Keratinocyte (primary cell): ENCODE data around the gene CACNA1H. TPM values are rescaled to one million over a fixed set of nuclear protein-coding genes. Genes with fewer than 3 reads are reported as not detected.
"Not testable (repeated sequence)": the region's sequence is repeated elsewhere in the genome, so short reads cannot be mapped to it uniquely, and the experiment has no call there.

ENCODE experiments used
- DNase-seq: peaks from one replicate; pipeline ENCODE4 v3.0.0-alpha.2; 2011; ENCODE audit warnings: low read depth, missing footprints, low spot score
- FAIRE-seq: peaks from 2 replicates; lab custom pipeline; 2011; peaks lifted over from hg19 to GRCh38; lab: Jason Lieb, UNC
- H2AFZ ChIP-seq: 2 replicates; pipeline ENCODE4 v1.6.0; 2012; ENCODE audit warnings: low read length, control low read depth, inconsistent platforms; ENCODE audit not compliant: control insufficient read depth
- H3K27ac ChIP-seq: 2 replicates; pipeline ENCODE4 v1.5.1; 2011; ENCODE audit warnings: low read length; ENCODE audit not compliant: control insufficient read depth, insufficient read depth
- H3K27me3 ChIP-seq: 3 replicates; pipeline ENCODE4 v1.6.0; 2011; ENCODE audit warnings: low read length; ENCODE audit not compliant: control insufficient read depth, insufficient read depth; ENCODE audit errors: extremely low read depth
- H3K36me3 ChIP-seq, 2 experiments: 2 replicates in 1 of 2; 3 replicates in 1 of 2; pipeline ENCODE4 v1.5.1; 2011; ENCODE audit warnings: low read length in 2 of 2, mild to moderate bottlenecking in 1 of 2; ENCODE audit not compliant: control insufficient read depth in 2 of 2, insufficient read depth in 2 of 2; ENCODE audit errors: extremely low read depth in 1 of 2
- H3K4me1 ChIP-seq: 3 replicates; pipeline ENCODE4 v1.5.1; 2011; ENCODE audit warnings: low read length; ENCODE audit not compliant: control insufficient read depth, insufficient read depth; ENCODE audit errors: extremely low read depth
- H3K4me2 ChIP-seq: 3 replicates; pipeline ENCODE4 v1.6.0; 2011; ENCODE audit warnings: low read depth, low read length; ENCODE audit not compliant: control insufficient read depth, insufficient read depth; ENCODE audit errors: extremely low read depth
- H3K4me3 ChIP-seq, 3 experiments: fragments of 200-600 bp in 1 of 3; sonication (generic) in 1 of 3; 2 replicates in 2 of 3; 3 replicates in 1 of 3; pipeline ENCODE4 v1.5.1; 2011 to 2016; ENCODE audit warnings: low read length in 3 of 3, mild to moderate bottlenecking in 3 of 3, control low read depth in 2 of 3, inconsistent platforms in 1 of 3, low read depth in 1 of 3, mixed read lengths in 1 of 3, mixed run types in 1 of 3, moderate library complexity in 1 of 3; ENCODE audit not compliant: control insufficient read depth in 2 of 3, insufficient read depth in 2 of 3; ENCODE audit errors: extremely low read depth in 1 of 3
- H3K79me2 ChIP-seq: 2 replicates; pipeline ENCODE4 v1.6.0; 2012; ENCODE audit warnings: low read length; ENCODE audit not compliant: control insufficient read depth, insufficient read depth
- H3K9ac ChIP-seq: 3 replicates; pipeline ENCODE4 v1.6.0; 2011; ENCODE audit warnings: low read length; ENCODE audit not compliant: control insufficient read depth, insufficient read depth; ENCODE audit errors: extremely low read depth
- H3K9me1 ChIP-seq: 3 replicates; pipeline ENCODE4 v1.6.0; 2011; ENCODE audit warnings: low read length; ENCODE audit not compliant: control insufficient read depth, insufficient read depth; ENCODE audit errors: extremely low read depth
- H3K9me3 ChIP-seq: 2 replicates; pipeline ENCODE4 v1.5.1; 2012; ENCODE audit warnings: low read depth, low read length; ENCODE audit not compliant: control insufficient read depth
- H4K20me1 ChIP-seq: 3 replicates; pipeline ENCODE4 v1.6.0; 2011; ENCODE audit warnings: low read length; ENCODE audit not compliant: control insufficient read depth, insufficient read depth; ENCODE audit errors: extremely low read depth
- EZH2 ChIP-seq: IDR thresholded peaks from one replicate; pipeline ENCODE4 v1.6.1; 2012; ENCODE audit warnings: inconsistent platforms, mild to moderate bottlenecking, low read length, moderate library complexity
- dilution Hi-C: fragments of 300-500 bp; cut with MboI; formaldehyde crosslinking; loops from one replicate; pipeline ENCODE4 v1.7.0; 2020; ENCODE audit warnings: low sequenced_read_pairs; ENCODE audit not compliant: extremely low pct_ligation_motif_present
- polyA plus RNA-seq, 5 experiments: library from polyadenylated mRNA; depleted of rRNA in 3 of 5; stranded (reverse) in 3 of 5; stranded (forward) in 1 of 5; unstranded in 1 of 5; fragments of >200 nt; gene quantifications; 1 replicate in 1 of 5; 2 replicates in 3 of 5; 3 replicates in 1 of 5; pipeline versions ENCODE4 v1.2.1 to v1.2.3, GENCODE V29; 2011 to 2012; ENCODE audit warnings: missing spikeins in 2 of 5, low read depth in 1 of 5, low replicate concordance in 1 of 5
- TF ChIP-seq, protein P1 (sequence below), 3 experiments: IDR thresholded peaks in 1 of 3; conservative IDR thresholded peaks in 1 of 3; optimal IDR thresholded peaks in 1 of 3; 2 replicates in 2 of 3; 3 replicates in 1 of 3; pipeline versions ENCODE3 to v1.5.1; 2011; ENCODE audit warnings: low read length in 3 of 3, mild to moderate bottlenecking in 3 of 3, moderate library complexity in 2 of 3, control low read depth in 1 of 3, inconsistent platforms in 1 of 3; ENCODE audit not compliant: insufficient read depth in 2 of 3; ENCODE audit errors: extremely low read depth in 1 of 3

The CACNA1H gene
- polyA plus RNA-seq, 1 donor (not counting 4 experiments of a cell fraction or from before 2014, with no cell fraction given) = not detected

DNA sequence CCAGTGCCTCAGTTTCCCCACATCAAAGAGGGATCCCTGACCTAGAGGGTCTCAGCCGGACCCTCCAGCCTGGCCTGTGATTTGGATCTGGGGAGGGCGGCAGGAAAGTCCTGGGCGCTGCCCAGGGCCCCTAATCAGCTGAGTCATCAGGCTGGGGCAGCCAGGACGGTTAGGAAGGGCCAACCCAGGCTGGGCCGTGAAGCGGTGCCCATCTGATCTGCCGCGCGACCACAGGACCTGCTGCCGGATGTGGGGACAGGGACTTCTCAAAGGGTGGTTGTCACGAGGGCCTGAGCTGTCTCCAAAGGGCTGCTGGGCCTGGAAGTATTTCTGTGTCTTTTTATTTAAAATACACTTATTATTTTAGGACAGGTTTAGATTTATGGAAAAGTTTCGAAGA, 92.0 kb downstream of the CACNA1H start:
- dilution Hi-C loops = no loop called here
- Histone ChIP-seq H2AFZ (no peak overlapping the region), H3K27ac (no peak overlapping the region), H3K4me3 (no peak overlapping the region), H4K20me1 (no peaks in the 10 kb centered on the region), H3K36me3 (no peaks in the 10 kb centered on the region), H3K9me1 (no peaks in the 10 kb centered on the region), H3K79me2 (no peaks in the 10 kb centered on the region), H3K4me1 (no peaks in the 10 kb centered on the region), H3K9ac (no peak overlapping the region), H3K9me3 (no peaks in the 10 kb centered on the region), H3K4me2 (no peak overlapping the region), H3K27me3 (peaks cover 11% of the 10 kb centered on the region)
- FAIRE-seq = no peak
- TF ChIP-seq EZH2 = no peak
- TF ChIP-seq, protein P1, sequence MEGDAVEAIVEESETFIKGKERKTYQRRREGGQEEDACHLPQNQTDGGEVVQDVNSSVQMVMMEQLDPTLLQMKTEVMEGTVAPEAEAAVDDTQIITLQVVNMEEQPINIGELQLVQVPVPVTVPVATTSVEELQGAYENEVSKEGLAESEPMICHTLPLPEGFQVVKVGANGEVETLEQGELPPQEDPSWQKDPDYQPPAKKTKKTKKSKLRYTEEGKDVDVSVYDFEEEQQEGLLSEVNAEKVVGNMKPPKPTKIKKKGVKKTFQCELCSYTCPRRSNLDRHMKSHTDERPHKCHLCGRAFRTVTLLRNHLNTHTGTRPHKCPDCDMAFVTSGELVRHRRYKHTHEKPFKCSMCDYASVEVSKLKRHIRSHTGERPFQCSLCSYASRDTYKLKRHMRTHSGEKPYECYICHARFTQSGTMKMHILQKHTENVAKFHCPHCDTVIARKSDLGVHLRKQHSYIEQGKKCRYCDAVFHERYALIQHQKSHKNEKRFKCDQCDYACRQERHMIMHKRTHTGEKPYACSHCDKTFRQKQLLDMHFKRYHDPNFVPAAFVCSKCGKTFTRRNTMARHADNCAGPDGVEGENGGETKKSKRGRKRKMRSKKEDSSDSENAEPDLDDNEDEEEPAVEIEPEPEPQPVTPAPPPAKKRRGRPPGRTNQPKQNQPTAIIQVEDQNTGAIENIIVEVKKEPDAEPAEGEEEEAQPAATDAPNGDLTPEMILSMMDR (optimal IDR thresholded peaks at IDR 0.05 in 1 of 3, IDR thresholded peaks at IDR 0.05 in 1 of 3, conservative IDR thresholded peaks at IDR 0.05 in 1 of 3; ENCODE audit: extremely low read depth in 1 of 3, insufficient read depth in 2 of 3, low read length in 3 of 3) = no peak
- no peak for DNase-seq

DNA sequence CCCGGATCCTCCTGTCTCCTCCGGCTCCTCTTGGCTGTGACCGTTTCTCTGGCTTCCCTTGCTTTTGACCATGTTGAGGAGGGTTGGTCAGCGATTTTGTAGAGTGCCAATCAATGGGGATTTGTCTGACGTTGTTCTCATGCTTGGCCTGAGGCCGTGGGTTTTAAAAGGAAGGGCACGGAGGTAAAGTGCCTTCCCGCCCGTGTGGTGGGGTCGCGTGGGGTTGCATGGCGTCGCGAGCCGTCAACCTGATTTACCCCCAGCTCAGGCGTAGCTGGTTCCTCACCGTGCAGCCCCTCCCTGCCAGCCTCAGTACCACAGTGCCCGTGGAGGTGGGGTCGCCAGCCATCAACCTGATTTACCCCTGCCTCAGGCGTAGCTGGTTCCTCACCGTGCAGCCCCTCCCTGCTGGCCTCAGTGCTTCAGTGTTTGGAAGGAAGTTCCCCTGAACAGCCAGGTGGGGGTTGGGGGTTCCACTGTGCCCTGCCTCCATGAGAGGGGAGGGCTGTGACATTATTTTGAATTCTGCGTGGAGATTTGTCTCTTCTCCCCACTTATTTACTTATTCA, 92.6 kb downstream of the CACNA1H start:
- H2AFZ ChIP-seq = no peak overlapping the region
- H3K9me3 ChIP-seq = no peaks in the 10 kb centered on the region
- FAIRE-seq (no peak), DNase-seq (no peak)
- no peaks in the 10 kb centered on the region for H3K9me1 ChIP-seq
- H3K4me3 ChIP-seq = no peak overlapping the region
- H3K79me2 ChIP-seq = no peaks in the 10 kb centered on the region
- dilution Hi-C loops = no loop called here
- TF ChIP-seq, protein P1 (optimal IDR thresholded peaks at IDR 0.05 in 1 of 3, IDR thresholded peaks at IDR 0.05 in 1 of 3, conservative IDR thresholded peaks at IDR 0.05 in 1 of 3; ENCODE audit: extremely low read depth in 1 of 3, insufficient read depth in 2 of 3, low read length in 3 of 3) = no peak
- TF ChIP-seq EZH2 = no peak
- H3K27me3 ChIP-seq = peaks cover 11% of the 10 kb centered on the region
- no peak overlapping the region for H3K27ac ChIP-seq
- H3K36me3 ChIP-seq = no peaks in the 10 kb centered on the region
- no peaks in the 10 kb centered on the region for H3K4me1 ChIP-seq
- no peak overlapping the region for H3K4me2 ChIP-seq
- no peak overlapping the region for H3K9ac ChIP-seq
- H4K20me1 ChIP-seq = no peaks in the 10 kb centered on the region

DNA sequence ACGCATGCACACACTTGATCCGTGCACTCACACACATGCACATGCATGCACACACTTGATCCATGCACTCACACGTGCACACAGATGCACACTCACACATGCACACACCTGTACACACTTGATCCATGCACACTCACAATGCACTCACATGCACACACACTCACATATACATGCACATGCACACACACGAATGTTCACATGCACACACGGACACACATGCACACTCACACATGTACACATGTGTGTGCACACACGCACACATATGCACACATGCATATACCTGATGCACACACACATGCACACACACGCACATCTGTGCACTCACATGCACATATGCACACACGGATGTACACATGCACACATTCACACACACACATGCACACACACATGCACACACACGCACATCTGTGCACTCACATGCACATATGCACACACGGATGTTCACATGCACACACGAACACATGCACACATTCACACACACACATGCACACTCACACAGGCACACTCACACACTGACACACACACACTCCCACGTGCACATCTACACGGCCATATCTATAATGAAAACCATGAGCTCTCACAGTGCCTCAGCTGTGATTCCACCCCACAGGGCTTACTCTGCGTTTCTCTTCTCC, 95.1 kb downstream of the CACNA1H start:
- H3K9ac ChIP-seq, H3K9me3 ChIP-seq, H3K4me2 ChIP-seq, DNase-seq, H3K27ac ChIP-seq, H3K4me1 ChIP-seq, H3K36me3 ChIP-seq, H3K79me2 ChIP-seq, dilution Hi-C loops, H3K4me3 ChIP-seq, H4K20me1 ChIP-seq, H2AFZ ChIP-seq, FAIRE-seq, H3K9me1 ChIP-seq: not testable (repeated sequence)
- H3K27me3 ChIP-seq = peaks cover 11% of the 10 kb centered on the region
